DND-41 (cell line): ENCODE measurements around the gene PRKCA.

ENCODE experiments used
- EZH2 ChIP-seq: IDR thresholded peaks from 3 replicates; pipeline ENCODE4 v1.6.1; 2012; ENCODE audit warnings: borderline replicate concordance, low read depth, mild to moderate bottlenecking, moderate library complexity, low read length, inconsistent platforms; ENCODE audit not compliant: severe bottlenecking
- TF ChIP-seq, protein P1 (sequence below): IDR thresholded peaks from 2 replicates; pipeline ENCODE4 v1.5.1; 2012; ENCODE audit warnings: borderline replicate concordance, low read length, moderate library complexity, mild to moderate bottlenecking; ENCODE audit not compliant: poor library complexity, severe bottlenecking; ENCODE audit errors: extremely low read depth

DNA sequence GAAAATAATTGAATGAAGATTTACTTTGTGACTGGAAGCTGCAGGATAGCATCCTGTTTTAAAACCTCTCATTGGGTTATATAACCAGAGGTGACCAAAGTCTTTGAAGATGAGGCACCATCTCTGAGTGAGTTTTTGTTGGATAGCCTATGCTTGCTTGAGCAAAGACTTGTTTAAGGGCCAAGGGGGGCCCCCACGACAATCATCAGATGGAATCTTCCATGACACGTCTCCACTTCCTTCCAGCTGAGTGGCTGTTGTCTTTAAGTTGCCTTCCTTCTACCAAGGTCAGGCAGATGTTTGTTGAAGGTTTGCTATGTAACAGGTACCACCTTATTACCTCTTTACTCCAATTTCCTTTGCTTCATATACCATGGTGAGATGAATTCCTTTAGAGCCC, 188.8 kb downstream of the PRKCA start:
- TF ChIP-seq, protein P1, sequence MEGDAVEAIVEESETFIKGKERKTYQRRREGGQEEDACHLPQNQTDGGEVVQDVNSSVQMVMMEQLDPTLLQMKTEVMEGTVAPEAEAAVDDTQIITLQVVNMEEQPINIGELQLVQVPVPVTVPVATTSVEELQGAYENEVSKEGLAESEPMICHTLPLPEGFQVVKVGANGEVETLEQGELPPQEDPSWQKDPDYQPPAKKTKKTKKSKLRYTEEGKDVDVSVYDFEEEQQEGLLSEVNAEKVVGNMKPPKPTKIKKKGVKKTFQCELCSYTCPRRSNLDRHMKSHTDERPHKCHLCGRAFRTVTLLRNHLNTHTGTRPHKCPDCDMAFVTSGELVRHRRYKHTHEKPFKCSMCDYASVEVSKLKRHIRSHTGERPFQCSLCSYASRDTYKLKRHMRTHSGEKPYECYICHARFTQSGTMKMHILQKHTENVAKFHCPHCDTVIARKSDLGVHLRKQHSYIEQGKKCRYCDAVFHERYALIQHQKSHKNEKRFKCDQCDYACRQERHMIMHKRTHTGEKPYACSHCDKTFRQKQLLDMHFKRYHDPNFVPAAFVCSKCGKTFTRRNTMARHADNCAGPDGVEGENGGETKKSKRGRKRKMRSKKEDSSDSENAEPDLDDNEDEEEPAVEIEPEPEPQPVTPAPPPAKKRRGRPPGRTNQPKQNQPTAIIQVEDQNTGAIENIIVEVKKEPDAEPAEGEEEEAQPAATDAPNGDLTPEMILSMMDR, result no peak
- TF ChIP-seq EZH2, result no peak
